ENCODE results near the gene AZI2.

- TF ChIP-seq CTCF (IDR thresholded peaks at IDR 0.05) (no peak), POLR2A (IDR thresholded peaks at IDR 0.05) (no peak)
Measured at GRCh38 chr3:28326458-28326926, 22.1 kb downstream of the AZI2 start.

Measured in right lobe of liver (tissue), 4 donors.